Fibroblast of skin of left quadriceps (primary cell): ENCODE results near the gene OR10R2.
"Not testable (repeated sequence)": the region's sequence is repeated elsewhere in the genome, so short reads cannot be mapped to it uniquely, and the experiment has no call there.

ENCODE experiments used
- DNase-seq, 2 experiments: peaks; one replicate each; pipeline ENCODE4 v3.0.0-alpha.2; 2013; ENCODE audit warnings: low read depth in 2 of 2

OR10R2 gene, protein sequence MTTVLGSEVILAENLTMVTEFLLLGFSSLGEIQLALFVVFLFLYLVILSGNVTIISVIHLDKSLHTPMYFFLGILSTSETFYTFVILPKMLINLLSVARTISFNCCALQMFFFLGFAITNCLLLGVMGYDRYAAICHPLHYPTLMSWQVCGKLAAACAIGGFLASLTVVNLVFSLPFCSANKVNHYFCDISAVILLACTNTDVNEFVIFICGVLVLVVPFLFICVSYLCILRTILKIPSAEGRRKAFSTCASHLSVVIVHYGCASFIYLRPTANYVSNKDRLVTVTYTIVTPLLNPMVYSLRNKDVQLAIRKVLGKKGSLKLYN

DNA sequence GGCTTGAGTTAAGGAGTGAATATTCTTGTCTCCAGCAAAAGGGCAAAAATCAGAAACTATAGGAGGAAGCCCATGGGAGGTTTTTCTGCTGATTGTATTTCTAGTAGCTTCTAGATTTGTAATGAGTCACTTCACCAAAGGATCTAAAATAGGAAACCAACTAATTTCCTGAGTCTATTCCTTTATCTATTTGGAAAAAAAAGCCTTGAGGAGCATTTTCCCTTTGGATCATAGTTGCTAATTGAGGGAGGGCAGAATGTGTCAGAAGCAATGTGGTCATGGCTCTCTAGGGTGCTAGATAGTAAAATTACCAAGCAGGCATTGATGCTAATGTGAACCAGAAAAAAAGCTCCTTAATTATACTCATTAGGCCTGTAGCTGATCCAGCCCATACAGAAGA, at the start of gene OR10R2:
TSS of gene OR10R2 (plus strand) at position 301 of the 400 bp plus-strand sequence. CDS start 106 bp downstream, outside the sequence.
- no peak for DNase-seq

DNA sequence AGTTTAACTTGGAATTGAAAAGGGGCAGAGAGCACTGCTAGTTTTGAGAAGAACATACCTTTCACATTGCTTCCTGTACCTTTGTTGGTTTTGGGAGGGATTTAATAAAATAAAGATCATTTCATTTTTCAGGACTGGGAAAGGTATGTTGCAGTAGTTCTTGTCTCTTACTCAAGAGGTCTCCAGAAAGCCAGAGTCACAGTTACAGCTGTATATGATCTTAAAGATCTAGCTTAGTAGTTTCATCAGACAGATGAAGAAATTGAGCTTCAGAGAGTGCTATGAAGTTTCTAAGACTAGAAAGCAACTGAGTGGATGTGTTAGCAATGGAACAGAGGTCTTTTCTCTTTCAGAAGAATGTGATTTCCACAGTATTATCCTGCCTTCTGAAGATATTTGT, 47.0 kb upstream of the OR10R2 start:
- DNase-seq, result no peak

DNA sequence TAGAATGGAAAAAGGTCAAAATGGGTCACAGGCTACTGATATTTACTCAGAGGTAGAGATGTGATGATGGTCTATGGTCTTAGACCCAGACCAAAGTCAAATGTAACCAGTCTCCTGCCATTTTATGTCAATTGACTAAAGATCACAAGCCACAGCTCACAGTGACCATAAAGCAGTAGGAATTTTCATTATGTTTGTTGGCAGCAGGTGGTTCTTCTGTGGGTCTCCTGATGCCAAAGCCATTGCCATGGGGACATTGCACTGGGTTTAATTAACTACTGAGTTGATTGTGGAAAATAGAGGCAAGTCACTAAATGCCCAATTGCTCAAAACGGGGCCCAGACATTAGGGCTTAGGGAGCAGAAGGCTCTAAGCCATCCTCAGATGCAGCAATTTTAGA, 45.9 kb upstream of the OR10R2 start, which contains the start of gene OR10K2:
TSS of gene OR10K2 (minus strand) at position 101 of the 400 bp plus-strand sequence. CDS start 5,371 bp downstream, outside the sequence.
- no peak for DNase-seq

DNA sequence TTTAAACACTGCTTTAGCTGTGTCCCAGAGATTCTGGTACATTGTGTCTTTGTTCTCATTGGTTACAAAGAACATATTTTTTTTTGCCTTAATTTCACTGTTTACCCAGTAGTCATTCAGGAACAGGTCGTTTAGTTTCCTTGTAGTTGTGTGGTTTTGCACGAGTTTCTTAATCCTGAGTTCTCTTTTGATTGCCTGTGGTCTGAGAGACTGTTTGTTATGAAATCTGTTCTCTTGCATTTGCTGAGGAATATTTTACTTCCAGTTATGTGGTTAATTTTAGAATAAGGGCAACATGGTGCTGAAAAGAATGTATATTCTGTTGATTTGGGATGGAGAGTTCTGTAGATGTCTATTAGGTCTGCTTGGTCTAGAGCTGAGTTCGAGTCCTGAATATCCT, 41.9 kb upstream of the OR10R2 start:
- DNase-seq, result not testable (repeated sequence)

DNA sequence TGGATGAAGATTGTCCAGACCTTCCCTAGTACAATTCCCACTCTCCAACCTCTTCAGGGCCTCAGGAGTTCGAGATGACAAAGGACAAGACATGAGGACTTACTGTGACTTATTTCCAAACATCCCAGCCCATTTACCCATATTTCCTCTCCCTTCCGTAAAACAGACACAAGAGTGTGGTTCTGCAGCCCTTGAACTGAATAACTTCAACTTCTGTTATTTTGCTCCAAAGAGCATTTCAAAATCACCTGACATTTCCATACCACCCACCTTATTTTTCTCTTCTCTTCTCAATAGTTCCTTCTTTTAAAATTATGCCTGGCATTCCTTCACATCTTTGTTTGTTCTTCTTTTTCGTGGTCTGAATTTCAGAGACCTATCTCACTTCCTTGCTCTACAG, 37.3 kb upstream of the OR10R2 start:
- DNase-seq, result no peak

DNA sequence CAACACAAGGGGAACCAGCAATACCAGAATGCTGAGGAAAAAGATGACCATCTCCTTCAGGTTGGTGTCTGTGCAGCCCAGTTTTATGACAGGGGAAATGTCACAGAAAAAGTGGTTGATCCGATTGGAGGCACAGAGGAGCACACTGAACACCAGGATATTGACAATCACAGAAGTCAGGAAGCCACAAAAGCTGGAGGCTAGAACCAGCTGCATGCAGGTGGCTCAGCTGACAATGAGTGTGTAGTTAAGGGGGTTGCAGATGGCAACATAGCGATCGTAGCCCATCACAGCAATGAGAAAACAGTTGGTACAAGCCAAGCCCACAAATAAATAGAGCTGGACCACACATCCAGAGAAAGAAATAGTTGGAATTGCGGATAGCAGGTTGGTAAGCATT, 26.6 kb upstream of the OR10R2 start:
- DNase-seq, result no peak

DNA sequence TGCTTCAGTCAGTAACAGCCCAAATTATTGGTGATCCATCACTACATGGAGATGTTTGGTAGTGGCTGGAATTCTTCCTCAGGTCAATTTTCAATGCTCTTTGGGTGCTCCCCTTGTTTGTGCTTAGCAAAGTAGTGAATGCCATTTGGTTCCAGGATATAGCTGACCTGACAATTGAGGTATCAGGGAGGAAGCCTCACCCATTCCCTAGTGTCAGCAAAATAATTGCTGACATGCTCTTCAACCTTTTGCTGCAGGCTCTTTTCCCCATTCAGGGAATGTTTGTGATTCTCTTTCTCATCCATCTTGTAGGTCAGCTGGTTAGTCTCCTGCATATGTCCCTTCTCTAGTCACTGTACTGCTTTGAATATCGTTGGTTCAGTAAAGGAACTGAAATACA, 17.5 kb upstream of the OR10R2 start:
- no peak for DNase-seq

DNA sequence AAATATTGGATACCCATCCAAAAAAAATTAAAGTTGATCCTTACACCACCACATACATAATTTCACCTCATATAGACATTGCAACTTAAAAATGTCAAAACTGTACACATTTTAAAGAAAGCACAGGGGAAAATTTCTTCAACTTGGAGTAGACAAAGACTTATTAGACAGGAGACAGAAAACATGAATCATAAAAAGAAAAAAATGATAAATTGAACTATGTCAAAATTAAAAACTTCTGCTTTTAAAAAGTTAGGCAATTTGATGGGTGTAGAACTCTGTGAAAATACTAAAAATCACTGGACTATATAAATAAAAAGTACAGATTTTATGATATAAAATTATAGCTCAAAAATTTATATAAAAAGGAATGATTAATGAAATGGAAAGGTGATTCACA, 14.8 kb upstream of the OR10R2 start:
- no peak for DNase-seq

DNA sequence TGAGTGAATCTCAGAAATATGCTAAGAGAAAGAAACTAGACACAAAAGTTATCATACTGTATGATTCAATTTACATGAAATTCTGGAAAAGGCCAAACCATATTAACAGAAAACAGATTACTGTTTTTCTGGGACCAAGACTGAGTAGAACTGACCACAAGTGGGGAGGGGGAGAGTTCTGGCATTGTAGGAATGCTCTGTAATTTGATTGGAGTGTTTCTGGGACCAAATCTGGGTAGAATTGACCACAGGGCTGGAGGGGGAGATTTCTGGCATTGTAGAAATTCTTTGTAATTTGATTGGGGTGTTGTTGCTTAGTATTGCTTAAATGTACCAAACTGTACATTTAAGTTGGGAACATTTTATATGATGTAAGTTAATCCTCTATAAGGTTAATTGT, 13.8 kb upstream of the OR10R2 start:
- DNase-seq, result no peak

DNA sequence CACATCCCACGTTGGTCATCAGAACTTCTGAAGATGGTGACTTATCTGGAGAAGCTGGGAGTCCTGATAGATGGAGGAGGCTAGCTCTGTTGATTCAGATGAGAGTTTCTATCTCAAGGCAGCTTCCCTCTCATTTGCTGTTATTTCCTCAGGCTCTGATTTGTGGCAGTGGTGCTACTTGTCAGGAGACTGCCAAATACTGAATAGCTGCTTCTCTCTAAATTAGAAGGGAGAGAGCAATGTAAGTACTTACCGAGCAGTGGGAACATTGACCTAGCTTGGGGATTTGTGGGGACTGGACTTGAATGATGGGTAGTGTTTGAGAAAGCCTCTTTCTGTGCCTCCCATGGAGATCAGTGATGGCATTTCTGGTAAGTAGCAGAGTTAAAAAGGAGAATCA, 10.5 kb upstream of the OR10R2 start, which contains the start of gene OR10K1:
TSS of gene OR10K1 (plus strand) at position 301 of the 400 bp plus-strand sequence. CDS start 3,728 bp downstream, outside the sequence.
- DNase-seq, result no peak

DNA sequence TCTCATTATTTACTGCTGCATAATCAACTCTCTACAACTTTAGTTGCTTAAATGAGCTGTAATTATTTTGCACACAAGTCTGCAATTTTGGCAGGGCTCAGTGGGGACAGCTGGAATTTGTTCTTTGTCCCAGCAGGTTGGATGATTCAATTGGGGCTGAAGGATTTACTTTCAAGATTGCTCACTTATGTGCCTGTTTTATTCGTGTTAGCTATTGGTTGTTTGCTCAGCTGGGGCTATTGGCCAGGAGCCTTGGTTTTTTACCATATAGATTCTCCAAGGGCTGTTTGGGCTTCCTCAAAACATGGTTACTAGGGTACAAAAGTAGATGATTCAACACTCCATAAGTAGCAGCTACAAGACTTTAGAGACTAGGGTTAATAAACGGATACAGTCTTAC, 13.4 kb downstream of the OR10R2 start:
- DNase-seq, result no peak

DNA sequence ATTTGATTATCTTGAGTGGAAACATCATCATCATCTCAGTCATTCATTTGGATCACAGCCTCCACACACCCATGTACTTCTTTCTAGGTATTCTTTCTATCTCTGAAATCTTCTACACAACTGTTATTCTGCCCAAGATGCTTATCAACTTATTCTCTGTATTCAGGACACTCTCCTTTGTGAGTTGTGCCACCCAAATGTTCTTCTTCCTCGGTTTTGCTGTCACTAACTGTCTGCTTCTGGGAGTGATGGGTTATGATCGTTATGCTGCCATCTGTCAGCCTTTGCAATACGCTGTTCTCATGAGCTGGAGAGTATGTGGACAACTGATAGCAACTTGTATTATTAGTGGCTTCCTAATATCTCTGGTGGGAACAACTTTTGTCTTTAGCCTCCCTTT, 19.3 kb downstream of the OR10R2 start:
- DNase-seq, result no peak

DNA sequence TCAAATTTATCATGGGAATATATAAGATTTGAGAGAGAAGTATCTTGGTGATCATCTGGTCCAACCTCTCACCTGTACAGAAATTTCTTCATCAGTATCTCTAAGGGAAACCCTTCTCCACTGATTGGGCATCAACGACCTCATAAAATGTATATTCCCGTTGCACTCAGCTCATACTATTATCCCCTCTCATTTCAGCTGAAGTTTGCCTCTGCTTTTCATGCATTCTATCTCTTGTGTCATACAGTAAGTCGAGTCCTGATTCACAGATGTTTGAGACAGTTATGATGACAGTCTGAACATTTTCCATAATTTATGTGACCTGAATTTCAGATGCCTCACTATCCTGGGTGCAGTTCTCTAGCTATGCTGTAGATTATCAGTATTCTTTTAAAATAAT, 21.0 kb downstream of the OR10R2 start:
- DNase-seq, result no peak

DNA sequence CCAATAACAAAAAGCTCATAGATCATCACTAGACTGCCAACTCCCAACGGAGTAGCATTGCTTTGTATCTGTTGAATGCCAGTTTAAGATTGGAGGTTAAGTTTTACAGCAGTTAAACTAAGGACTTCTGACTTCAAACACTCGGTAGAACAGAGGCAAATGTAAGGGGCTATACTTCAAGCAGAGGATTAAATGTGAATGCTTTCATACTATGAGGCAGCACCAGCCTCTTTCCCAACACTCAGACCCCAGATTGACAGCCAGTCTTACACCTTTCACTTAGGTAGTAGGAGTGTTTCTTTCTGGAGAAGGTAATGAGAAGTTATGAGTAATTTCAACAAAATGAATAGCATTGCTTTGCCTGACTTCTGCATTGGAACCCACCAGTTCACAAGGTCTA, 22.8 kb downstream of the OR10R2 start:
- DNase-seq, result no peak

DNA sequence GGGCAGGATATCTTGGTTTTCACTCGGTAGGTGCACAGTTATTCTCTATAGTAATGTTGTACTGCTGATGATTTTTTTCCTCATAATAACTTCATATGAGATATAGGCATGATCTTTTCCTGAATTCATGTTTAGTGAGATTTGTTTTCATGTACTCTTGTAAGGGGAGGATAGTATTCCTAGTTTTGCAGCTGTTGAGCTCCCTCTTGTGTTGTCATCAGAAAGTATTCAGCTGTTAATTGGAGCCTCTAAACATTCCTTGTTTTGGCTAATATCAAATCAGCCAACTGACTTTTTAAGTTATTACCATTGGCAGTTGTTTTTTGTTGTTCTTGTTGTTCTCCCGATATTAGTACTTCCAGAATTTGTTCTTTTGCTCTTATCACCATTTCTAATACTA, 24.4 kb downstream of the OR10R2 start:
- DNase-seq, result no peak

DNA sequence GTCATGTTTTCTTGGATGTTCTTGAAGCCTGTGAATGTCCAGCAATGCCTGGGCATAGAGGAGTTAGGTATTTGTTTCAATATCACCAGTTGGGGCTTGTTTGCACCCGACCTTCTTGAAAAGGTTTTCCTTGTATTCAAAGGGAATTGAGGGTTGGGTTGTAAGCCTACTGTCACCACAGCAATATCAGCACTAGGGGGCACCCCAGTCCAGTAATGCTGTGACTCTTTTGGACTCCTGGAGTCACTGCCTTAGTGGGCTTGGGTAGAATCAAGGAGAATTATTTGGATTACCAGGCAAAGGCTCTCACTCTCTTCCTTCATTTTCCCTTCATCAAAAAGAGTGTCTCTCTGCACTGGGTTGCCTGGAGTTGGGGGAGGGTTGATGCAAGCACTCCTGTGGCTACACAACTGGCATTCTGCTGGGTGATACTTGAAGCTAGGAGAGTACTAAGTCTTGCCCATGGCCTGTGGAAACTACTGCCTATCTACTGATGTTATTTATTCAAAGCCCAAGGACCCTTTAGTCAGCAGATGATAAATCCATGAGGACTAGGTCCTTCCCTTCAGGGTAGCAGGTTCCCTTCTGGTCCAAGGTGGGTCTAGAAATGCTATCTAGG, 34.5 kb downstream of the OR10R2 start:
- no peak for DNase-seq

DNA sequence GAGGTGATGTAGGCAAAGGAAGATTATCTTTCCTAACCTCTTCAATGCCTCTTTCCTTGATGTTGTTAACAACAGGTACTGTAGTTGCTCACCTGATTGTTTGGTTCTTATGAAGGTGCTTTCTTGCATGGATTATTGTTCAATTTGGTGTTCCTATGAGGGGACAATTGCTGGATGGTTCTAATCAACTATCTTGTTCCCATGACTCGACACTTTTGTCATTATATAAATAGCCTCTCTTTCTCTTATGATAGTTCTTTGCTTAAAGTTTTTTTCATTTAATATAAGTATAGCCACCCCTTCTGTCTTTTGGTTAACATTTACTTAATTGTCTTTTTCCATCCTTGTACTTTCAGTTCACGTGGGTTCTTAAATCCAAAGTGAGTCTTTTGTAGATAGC, 35.5 kb downstream of the OR10R2 start:
- no peak for DNase-seq

DNA sequence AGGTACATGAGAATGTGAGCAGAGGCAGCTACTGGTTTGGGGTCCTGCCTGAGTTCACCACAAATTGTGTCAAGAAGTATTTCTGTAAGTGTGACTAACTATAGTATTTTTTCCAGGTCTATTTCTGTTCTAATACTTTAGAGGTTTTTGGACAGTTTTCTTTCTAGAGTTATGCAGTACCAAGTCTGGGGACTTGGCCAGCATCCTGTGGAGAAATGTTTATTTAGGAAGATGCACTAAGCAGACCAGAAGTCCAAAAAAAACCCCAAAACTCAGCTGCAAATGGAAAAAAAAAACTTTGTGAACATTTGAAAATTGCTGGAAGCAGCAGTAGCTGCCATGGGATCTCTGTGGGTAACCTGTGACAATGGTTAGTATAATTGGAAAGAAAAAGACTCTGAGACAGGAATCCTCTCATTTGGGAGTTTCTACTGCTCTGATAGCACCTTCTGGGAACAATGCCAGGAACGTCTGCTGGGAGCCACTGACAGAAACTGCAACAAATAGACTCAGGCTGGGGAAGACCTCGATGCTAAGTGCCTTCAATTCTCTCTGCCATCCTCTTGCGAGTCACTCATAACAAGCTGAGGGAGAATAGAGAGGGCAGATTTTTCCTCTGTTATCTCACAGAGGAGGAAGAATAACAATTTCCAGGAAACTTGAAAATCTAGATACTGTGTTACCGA, 37.6 kb downstream of the OR10R2 start:
- no peak for DNase-seq

DNA sequence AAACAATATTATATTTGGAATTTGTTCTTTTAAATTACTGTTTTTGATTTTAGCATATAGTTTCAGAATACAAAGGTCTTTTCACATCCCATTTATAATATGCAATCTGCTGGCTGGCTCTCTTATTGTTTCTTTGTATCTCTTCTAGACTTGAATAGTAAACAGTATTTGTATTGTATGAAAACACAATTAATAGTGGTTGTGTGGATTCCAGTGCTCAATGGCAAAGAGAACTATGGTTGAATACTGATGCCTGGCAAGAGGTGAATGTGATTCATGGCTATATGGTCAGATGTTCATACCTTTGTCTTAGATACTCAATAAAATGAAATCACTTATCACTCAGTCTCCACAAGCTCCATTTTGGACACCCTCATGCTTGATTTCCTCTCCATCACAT, 44.9 kb downstream of the OR10R2 start:
- DNase-seq, result no peak

DNA sequence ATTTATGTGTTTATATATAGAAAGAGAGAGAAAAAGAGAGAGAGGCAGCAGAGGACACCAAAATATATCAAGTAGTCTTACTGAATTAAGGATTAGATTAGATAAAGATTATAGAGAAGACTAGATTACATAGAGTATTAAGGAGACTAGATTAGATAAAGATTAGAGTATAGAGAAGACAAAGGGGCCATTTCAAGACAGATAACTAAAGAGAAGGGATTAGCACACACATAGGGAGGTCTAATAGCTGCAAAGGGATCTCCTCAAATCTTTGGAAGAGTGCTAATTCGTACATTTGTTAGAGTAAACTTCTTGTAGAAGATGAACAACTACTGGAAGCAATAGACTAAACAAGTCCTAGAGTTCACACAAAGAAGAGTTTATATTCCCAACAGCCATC, 48.0 kb downstream of the OR10R2 start:
- no peak for DNase-seq

DNA sequence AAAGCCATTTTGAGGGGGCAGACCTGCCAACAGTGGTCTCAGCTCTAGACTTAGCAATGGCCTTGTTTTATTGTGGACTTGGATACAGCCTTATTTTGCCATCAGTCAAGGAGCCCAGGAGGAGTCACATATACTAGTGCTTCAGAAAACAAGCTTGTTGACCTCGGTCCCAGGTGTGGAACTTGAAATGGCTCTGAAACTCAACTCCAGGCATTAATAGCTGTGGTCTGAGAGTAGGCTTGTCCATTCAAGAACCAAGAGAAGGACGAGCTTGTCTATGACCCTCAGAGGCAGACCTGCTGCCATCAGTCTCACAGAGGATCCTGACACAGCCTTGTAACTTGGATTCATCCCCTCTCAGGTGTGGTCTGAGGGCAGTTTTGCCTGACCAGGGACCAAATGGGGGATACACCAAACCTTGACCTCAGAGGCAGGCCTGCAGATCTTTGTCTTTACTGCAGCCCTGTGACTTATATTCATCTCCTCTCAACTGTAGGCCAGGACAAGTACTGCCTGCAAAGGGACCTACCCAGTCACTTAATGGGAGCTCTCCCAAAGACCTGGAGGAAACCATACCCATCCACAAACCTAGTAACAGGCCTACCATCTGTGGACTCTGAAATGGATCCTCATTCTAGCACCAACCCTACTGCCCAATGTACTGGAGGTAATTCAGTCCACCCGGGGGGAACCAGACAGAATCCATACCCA, 49.1 kb downstream of the OR10R2 start:
- DNase-seq, result no peak

DNA sequence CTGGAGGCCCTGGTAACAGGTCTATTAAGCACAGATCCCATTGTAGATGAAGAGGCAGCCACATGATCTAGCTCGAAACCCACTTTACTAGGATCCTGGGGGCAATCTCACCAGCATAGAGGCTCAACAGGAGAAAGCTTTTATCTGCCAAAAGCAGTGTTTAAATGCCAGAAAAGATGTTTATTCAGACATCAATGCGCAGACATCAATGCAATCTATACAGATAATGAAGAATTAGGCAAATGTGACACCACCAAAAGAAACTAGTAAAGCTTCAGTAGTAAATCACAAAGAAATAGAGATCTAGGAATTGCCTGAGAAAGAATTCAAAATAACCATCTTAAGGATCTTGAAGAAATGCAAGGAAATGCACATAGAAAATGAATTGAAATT, 49.6 kb downstream of the OR10R2 start:
- DNase-seq, result no peak
